HL-60 (cell line): ENCODE results near the gene BRD3OS.

ENCODE experiments used
- DNase-seq, 2 experiments: peaks; one replicate each; pipeline ENCODE4 v3.0.0-alpha.2; 2010 to 2020; ENCODE audit warnings: low read depth in 1 of 2, low spot score in 1 of 2
- H3K27ac ChIP-seq: fragments of 250-450 bp; sonication (Bioruptor Pico); replicated peaks from 2 replicates; pipeline ENCODE4 v1.5.1; 2020; ENCODE audit warnings: mild to moderate bottlenecking, moderate library complexity
- H3K27me3 ChIP-seq: fragments of 250-450 bp; sonication (Bioruptor Pico); 2 replicates; pipeline ENCODE4 v1.5.1; 2021; ENCODE audit warnings: mild to moderate bottlenecking, moderate library complexity; ENCODE audit not compliant: insufficient read depth, poor library complexity, severe bottlenecking
- H3K4me3 ChIP-seq: replicated peaks from 2 replicates; pipeline ENCODE4 v1.5.1; 2011; ENCODE audit warnings: mild to moderate bottlenecking, control low read depth, low read length; ENCODE audit not compliant: insufficient read depth
- CTCF ChIP-seq: IDR thresholded peaks from one replicate; pipeline ENCODE4 v1.5.1; 2011; ENCODE audit warnings: low read length, control low read depth, inconsistent platforms; ENCODE audit not compliant: insufficient read depth
- GABPA ChIP-seq: IDR thresholded peaks from 2 replicates; pipeline ENCODE4 v1.6.1; 2012; ENCODE audit warnings: low read depth
- POLR2AphosphoS5 ChIP-seq: IDR thresholded peaks from 2 replicates; pipeline ENCODE4 v1.6.1; 2012; ENCODE audit warnings: low read depth
- SPI1 ChIP-seq: IDR thresholded peaks from 2 replicates; pipeline ENCODE4 v1.6.1; 2012; ENCODE audit warnings: low read depth, mild to moderate bottlenecking, borderline replicate concordance
- TF ChIP-seq, protein P1 (sequence below): IDR thresholded peaks from 2 replicates; pipeline ENCODE4 v1.6.1; 2012; ENCODE audit warnings: low read depth; ENCODE audit not compliant: insufficient replicate concordance

The BRD3OS gene

GRCh38 chr9:134056483-134057306 lies 31.4 kb downstream of the BRD3OS start:
- no peak overlapping the region for H3K4me3 ChIP-seq
- H3K27me3 ChIP-seq, result no peaks in the 10 kb centered on the region
- TF ChIP-seq, protein P1, sequence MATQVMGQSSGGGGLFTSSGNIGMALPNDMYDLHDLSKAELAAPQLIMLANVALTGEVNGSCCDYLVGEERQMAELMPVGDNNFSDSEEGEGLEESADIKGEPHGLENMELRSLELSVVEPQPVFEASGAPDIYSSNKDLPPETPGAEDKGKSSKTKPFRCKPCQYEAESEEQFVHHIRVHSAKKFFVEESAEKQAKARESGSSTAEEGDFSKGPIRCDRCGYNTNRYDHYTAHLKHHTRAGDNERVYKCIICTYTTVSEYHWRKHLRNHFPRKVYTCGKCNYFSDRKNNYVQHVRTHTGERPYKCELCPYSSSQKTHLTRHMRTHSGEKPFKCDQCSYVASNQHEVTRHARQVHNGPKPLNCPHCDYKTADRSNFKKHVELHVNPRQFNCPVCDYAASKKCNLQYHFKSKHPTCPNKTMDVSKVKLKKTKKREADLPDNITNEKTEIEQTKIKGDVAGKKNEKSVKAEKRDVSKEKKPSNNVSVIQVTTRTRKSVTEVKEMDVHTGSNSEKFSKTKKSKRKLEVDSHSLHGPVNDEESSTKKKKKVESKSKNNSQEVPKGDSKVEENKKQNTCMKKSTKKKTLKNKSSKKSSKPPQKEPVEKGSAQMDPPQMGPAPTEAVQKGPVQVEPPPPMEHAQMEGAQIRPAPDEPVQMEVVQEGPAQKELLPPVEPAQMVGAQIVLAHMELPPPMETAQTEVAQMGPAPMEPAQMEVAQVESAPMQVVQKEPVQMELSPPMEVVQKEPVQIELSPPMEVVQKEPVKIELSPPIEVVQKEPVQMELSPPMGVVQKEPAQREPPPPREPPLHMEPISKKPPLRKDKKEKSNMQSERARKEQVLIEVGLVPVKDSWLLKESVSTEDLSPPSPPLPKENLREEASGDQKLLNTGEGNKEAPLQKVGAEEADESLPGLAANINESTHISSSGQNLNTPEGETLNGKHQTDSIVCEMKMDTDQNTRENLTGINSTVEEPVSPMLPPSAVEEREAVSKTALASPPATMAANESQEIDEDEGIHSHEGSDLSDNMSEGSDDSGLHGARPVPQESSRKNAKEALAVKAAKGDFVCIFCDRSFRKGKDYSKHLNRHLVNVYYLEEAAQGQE, result no peak
- TF ChIP-seq CTCF (no peak), POLR2AphosphoS5 (no peak), SPI1 (no peak), GABPA (no peak)
- no peak for DNase-seq
- H3K27ac ChIP-seq, result no peak overlapping the region

GRCh38 chr9:134057307-134057657 lies 32.0 kb downstream of the BRD3OS start:
- no peak for DNase-seq
- Histone ChIP-seq H3K27ac (no peak overlapping the region), H3K27me3 (no peaks in the 10 kb centered on the region), H3K4me3 (no peak overlapping the region)
- TF ChIP-seq GABPA, result no peak
- TF ChIP-seq CTCF, result no peak
- no peak for TF ChIP-seq SPI1
- TF ChIP-seq POLR2AphosphoS5, result no peak
- TF ChIP-seq, protein P1, result no peak

- no peaks in the 10 kb centered on the region for H3K27me3 ChIP-seq
- no peak for DNase-seq
- TF ChIP-seq GABPA, result no peak
- H3K27ac ChIP-seq, result no peak overlapping the region
- H3K4me3 ChIP-seq, result no peak overlapping the region
Measured at GRCh38 chr9:134057751-134058701, 32.7 kb downstream of the BRD3OS start.

GRCh38 chr9:134058716-134059115 lies 33.4 kb downstream of the BRD3OS start:
- no peak overlapping the region for H3K4me3 ChIP-seq
- H3K27me3 ChIP-seq, result no peaks in the 10 kb centered on the region
- no peak overlapping the region for H3K27ac ChIP-seq
- TF ChIP-seq CTCF (no peak), GABPA (no peak), POLR2AphosphoS5 (no peak), SPI1 (no peak)
- TF ChIP-seq, protein P1, result no peak
- no peak for DNase-seq
